GM13977 (cell line): ENCODE measurements around the gene NSRP1.

Experiments used
- DNase-seq: peaks from one replicate; pipeline ENCODE4 v3.0.0; 2012; ENCODE audit warnings: low spot score
- in situ Hi-C: fragments of 300-500 bp; cut with MboI; formaldehyde crosslinking; loops from one replicate; pipeline ENCODE4 v1.12.0; 2022; ENCODE audit warnings: low sequenced_read_pairs, low pct_unique_long_range_greater_than_20kb, mixed read lengths, inconsistent platforms; ENCODE audit not compliant: unreplicated experiment
- TF ChIP-seq, protein P1 (sequence below): IDR thresholded peaks from 2 replicates; pipeline ENCODE4 v1.5.1; 2012; ENCODE audit warnings: mild to moderate bottlenecking, control low read depth; ENCODE audit not compliant: insufficient read depth; ENCODE audit errors: extremely low read depth, missing control alignments

NSRP1 gene

DNA sequence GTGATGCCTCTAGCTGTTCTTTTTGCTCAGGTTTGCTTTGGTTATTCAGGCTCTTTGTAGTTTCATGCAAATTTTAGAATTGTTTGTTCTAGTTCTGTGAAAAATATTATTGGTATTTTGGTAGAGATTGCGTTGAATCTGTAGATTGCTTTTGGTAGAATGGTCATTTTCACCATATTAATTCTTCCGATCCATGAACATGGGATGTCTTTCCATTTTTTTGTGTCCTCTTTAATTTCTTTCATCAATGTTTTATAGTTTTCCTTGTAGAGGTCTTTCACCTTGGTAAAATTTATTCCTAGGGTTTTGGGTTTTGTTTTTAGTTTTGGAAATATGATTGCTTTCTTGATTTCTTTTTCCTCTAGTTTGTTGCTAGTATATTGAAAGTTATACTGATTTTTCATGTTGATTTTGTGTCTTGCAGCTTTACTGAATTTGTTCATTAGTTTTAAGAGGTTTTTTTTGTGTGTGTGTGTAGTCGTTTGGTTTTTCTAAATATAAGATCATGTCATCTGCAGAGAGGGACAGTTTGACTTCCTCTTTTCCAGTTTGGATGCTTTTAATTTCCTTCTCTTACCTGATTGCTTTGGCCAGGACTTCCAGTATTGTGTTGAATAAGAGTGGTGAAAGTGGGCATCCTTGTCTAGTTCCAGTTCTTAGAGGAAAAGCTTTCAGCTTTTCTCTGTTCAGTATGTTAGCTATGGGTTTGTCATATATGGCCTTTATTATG is 42.4 kb downstream of the NSRP1 start:
- no peak for DNase-seq
- in situ Hi-C loops: no loop called here
- TF ChIP-seq, protein P1, sequence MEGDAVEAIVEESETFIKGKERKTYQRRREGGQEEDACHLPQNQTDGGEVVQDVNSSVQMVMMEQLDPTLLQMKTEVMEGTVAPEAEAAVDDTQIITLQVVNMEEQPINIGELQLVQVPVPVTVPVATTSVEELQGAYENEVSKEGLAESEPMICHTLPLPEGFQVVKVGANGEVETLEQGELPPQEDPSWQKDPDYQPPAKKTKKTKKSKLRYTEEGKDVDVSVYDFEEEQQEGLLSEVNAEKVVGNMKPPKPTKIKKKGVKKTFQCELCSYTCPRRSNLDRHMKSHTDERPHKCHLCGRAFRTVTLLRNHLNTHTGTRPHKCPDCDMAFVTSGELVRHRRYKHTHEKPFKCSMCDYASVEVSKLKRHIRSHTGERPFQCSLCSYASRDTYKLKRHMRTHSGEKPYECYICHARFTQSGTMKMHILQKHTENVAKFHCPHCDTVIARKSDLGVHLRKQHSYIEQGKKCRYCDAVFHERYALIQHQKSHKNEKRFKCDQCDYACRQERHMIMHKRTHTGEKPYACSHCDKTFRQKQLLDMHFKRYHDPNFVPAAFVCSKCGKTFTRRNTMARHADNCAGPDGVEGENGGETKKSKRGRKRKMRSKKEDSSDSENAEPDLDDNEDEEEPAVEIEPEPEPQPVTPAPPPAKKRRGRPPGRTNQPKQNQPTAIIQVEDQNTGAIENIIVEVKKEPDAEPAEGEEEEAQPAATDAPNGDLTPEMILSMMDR: no peak

DNA sequence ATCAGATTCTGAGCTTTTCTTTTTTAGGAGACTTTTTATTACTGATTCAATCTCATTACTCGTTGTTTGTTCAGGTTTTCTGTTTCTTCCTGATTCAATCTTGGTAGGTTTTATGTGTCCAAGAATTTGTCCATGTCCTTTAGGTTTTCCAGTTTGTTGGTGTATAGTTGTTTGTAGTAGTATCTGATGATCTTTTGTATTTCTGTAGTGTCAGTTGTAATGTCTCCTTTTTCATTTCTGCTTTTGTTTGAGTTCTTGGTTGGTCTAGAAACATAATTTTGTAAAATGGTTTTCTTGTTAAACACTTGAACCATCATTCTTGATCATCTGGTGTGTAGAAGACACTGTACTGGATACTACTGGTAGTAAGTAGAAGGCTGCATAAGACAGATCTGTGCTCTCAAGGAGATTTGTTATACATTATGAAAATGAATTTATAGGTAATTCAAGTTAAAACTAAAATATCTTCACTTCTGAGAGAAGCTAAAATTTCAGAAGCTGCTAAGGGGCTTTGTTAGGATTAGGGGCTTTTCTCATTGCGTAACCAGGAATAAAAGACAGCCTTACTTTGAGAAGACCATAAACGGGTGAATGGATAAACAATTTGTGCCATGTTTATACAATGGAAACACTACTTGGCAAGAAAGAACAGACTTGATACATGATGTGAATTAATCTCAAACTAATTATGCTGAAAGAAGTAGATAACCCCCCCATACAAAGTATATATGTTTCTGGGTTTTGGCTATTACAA is 44.0 kb downstream of the NSRP1 start:
- TF ChIP-seq, protein P1: no peak
- no peak for DNase-seq
- in situ Hi-C loops: no loop called here

DNA sequence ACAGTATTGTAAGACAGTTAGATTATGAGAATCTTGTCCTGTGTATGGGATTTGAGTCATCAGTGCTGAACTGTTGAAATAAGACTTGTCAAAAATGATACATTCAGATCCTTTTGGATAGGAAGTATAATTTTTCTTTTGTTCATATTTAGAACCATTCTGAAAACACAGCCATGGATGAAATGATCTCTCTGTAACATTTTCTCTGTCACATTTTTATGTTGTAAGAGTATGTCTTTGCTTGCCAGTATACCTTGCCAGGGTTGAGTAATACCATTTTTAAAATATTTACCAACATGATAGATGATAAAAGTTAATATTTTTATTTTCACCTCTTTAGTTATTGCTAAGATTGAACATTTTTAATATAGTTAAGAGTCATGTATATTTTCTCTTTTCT is 45.0 kb downstream of the NSRP1 start:
- DNase-seq: no peak
- TF ChIP-seq, protein P1: no peak
- in situ Hi-C loops: no loop called here

DNA sequence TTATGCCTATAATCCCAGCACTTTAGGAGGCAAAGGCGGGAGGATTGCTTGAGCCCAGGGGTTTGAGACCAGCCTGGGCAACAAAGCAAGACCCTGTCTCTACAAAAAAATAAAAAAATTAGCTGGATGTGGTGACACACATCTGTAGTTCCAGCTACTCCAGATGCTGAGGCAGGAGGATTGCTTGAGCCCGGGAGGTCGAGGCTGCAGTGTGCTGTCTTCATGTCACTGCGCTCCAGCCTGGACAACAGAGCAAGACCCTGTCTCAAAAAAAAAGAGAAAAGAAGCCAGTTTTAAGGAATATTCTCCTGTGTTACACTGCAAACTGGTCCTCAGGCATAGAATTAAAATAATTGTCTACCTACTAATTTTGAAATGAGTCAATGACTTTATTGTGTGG is 47.9 kb downstream of the NSRP1 start:
- in situ Hi-C loops: no loop called here
- TF ChIP-seq, protein P1: no peak
- DNase-seq: no peak

DNA sequence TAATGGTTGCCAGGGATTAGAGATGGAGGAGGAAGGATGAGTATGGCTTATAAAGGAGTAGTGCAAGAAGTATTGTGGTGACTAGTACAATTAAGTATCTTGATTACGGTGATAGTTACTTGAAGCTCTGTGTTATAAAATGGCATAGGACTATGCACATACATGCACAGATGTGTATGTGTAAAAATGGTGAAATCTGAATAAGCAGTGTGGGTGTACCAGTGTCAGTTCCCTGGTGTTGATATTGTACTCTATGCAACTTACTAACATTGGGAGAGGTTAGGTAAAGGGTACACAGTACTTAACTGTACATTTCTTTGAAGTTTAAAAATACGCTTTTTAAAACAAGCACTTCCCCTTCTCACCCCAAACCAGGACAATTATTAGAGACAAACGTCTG is 48.5 kb downstream of the NSRP1 start:
- in situ Hi-C loops: no loop called here
- DNase-seq: no peak
- TF ChIP-seq, protein P1: no peak

DNA sequence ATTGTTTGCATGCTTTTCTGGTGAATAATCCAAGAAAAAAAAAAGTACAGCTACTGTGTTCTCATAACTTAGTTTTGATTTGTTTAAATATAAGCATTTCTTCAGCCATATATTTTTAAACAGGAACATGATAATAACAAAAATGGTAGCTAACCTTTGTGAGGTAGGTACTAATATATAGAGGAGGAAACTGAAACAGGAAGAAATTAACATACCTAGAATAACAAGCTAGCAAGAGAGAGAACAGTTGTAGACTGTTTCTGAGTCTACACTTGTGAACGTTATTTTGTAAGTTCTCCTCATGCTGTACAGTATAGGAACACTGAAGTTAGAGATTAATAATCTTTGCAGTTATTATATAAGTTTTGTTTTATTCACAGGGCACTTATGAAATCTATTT is 49.3 kb downstream of the NSRP1 start:
- TF ChIP-seq, protein P1: no peak
- in situ Hi-C loops: no loop called here
- no peak for DNase-seq
